ENCODE data around the gene FTCDNL1.

DNA sequence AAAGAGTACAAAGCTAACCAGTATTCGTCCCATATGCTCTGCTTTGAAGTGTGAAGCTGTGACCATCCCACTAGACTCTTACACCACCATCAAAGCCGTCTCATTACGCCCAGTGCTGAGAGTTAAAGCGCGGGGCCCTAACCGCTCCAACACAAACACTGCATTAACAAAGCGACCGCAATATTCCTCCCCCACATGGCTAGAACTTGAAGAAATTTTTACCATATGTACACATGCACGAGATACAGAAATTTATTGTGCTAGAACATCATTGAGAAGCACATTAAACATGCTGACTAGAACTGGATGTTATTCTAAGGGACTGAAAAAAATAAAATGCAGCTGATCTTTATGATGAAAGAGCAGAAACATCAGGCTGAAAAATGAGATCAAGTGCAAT is 20.5 kb downstream of the FTCDNL1 start:
- TF ChIP-seq, protein P1, sequence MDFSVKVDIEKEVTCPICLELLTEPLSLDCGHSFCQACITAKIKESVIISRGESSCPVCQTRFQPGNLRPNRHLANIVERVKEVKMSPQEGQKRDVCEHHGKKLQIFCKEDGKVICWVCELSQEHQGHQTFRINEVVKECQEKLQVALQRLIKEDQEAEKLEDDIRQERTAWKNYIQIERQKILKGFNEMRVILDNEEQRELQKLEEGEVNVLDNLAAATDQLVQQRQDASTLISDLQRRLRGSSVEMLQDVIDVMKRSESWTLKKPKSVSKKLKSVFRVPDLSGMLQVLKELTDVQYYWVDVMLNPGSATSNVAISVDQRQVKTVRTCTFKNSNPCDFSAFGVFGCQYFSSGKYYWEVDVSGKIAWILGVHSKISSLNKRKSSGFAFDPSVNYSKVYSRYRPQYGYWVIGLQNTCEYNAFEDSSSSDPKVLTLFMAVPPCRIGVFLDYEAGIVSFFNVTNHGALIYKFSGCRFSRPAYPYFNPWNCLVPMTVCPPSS (IDR thresholded peaks at IDR 0.05) = no peak
- TF ChIP-seq NKX3-1 (CRISPR knock-in tag; IDR thresholded peaks at IDR 0.05) = no peak
